Ectodermal cell (in vitro differentiated cells): ENCODE measurements around the gene SUMF1.

ENCODE experiments used
- H3K27ac ChIP-seq: 2 replicates; pipeline ENCODE4 v1.7.0; 2013; ENCODE audit warnings: mild to moderate bottlenecking, low read depth, low read length; ENCODE audit not compliant: insufficient read depth, poor library complexity, severe bottlenecking
- H3K27me3 ChIP-seq: 2 replicates; pipeline ENCODE4 v1.7.0; 2013; ENCODE audit warnings: mild to moderate bottlenecking, low read length; ENCODE audit not compliant: insufficient read depth, control insufficient read depth, poor library complexity, severe bottlenecking
- H3K36me3 ChIP-seq: one replicate; pipeline ENCODE4 v1.7.0; 2013; ENCODE audit warnings: low read length; ENCODE audit not compliant: control insufficient read depth, insufficient read depth
- H3K4me1 ChIP-seq: one replicate; pipeline ENCODE4 v1.7.0; 2013; ENCODE audit warnings: low read length; ENCODE audit not compliant: control insufficient read depth, insufficient read depth
- H3K4me3 ChIP-seq: 2 replicates; pipeline ENCODE4 v1.7.0; 2013; ENCODE audit warnings: low read depth, low read length, control low read depth; ENCODE audit not compliant: insufficient read depth
- H3K9me3 ChIP-seq: 2 replicates; pipeline ENCODE4 v1.7.0; 2013; ENCODE audit warnings: mild to moderate bottlenecking, low read length, moderate library complexity; ENCODE audit not compliant: control insufficient read depth
- WGBS, 2 experiments: methylation state at CpG; one replicate each; pipeline ENCODE4 v1.1.7; 2013; ENCODE audit warnings: missing lambda C conversion rate in 2 of 2; 5-methylcytosine and 5-hydroxymethylcytosine counted together

Gene SUMF1

DNA sequence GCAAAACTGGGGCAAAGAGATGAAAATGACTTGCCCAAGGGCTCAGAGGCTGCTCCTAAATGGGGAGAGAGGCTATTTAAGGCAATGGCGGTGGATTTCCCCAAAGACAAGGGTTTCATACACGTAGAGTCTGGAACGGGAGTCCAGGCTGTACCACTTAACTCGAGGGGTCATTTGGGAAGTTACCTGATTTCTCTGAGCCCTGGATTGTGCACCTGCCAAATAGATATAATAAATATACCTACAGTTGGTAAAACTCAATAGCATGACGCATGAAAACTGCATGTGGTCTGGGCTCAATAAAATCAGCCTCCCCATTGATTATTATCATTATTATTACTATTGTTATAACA lies 24.8 kb upstream of the SUMF1 start:
- Histone ChIP-seq H3K27me3 (peaks cover 45% of the 10 kb centered on the region), H3K9me3 (no peaks in the 10 kb centered on the region)
- WGBS, 2 experiments, result 48 to 49% methylated on average over 4 to 5 of the region's 5 CpGs

GRCh38 chr3:4478261-4478660 lies 11.2 kb upstream of the SUMF1 start:
- Histone ChIP-seq H3K9me3 (no peaks in the 10 kb centered on the region), H3K4me1 (no peaks in the 10 kb centered on the region), H3K27me3 (no peaks in the 10 kb centered on the region), H3K36me3 (no peaks in the 10 kb centered on the region), H3K4me3 (no peak overlapping the region), H3K27ac (no peak overlapping the region)
- 89 to 92% methylated on average over 3 of the region's 3 CpGs for WGBS, 2 experiments

More for the DNA sequence above, 24.8 kb upstream of the SUMF1 start:
- H3K4me3 ChIP-seq, result peak overlapping the region; percentile 74
- peaks cover 4% of the 10 kb centered on the region for H3K4me1 ChIP-seq
- no peaks in the 10 kb centered on the region for H3K36me3 ChIP-seq
- H3K27ac ChIP-seq, result no peak overlapping the region

DNA sequence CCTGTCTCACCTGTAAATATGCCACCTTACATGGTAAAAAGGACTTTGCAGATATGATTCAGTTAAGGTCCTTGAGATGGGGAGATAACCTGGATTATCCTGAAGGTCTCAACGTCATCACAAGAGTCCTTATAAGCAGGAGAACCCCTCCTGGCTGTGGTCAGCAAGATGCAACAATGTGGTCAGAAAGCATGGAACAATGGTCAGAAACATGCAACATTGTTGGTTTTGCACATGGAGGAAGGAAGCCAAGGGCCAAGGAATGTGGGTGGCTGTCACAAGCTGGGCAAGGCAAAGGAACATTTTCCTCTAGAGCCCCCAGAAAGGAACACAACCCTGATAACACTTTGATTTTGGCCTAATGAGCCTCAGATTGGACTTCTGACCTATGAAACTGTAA lies 9.4 kb upstream of the SUMF1 start:
- Histone ChIP-seq H3K4me1 (no peaks in the 10 kb centered on the region), H3K4me3 (no peak overlapping the region), H3K27ac (no peak overlapping the region), H3K27me3 (no peaks in the 10 kb centered on the region), H3K9me3 (no peaks in the 10 kb centered on the region), H3K36me3 (no peaks in the 10 kb centered on the region)
- 87 to 90% methylated on average over 1 of the region's 1 CpG for WGBS, 2 experiments

- Histone ChIP-seq H3K27me3 (no peaks in the 10 kb centered on the region), H3K36me3 (no peaks in the 10 kb centered on the region), H3K4me3 (no peak overlapping the region), H3K4me1 (no peaks in the 10 kb centered on the region), H3K27ac (no peak overlapping the region), H3K9me3 (no peaks in the 10 kb centered on the region)
These were observed 8.7 kb upstream of the SUMF1 start for GRCh38 chr3:4475804-4476203.

GRCh38 chr3:4474683-4475490 lies 7.8 kb upstream of the SUMF1 start:
- H3K9me3 ChIP-seq, result no peaks in the 10 kb centered on the region
- H3K27ac ChIP-seq, result no peak overlapping the region
- WGBS, 2 experiments, result 66 to 75% methylated on average over 7 of the region's 7 CpGs

DNA sequence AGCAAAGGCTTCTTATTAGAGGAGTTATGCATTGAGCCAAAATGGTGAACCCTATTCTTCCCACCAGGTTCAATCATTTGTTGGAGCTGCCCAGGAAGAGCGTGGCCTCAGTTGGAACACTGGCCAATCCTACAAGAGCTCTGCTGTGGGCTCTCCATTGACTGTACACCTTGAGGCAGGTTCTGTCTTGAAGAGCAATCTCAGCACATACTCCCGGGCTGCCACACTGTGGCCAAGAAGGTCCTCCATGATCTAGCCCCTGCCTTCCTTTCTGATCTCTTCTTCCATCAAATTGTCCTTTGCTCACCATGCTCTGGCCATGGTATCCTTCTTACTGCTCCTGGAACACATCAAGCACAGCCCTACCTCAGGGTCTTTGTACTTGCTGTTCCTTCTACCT lies 5.7 kb upstream of the SUMF1 start:
- WGBS, 2 experiments, result 89 to 92% methylated on average over 2 of the region's 2 CpGs
- H3K36me3 ChIP-seq, result no peaks in the 10 kb centered on the region
- H3K27ac ChIP-seq, result no peak overlapping the region
- H3K4me3 ChIP-seq, result no peak overlapping the region
- no peaks in the 10 kb centered on the region for H3K9me3 ChIP-seq
- no peaks in the 10 kb centered on the region for H3K4me1 ChIP-seq
- H3K27me3 ChIP-seq, result no peaks in the 10 kb centered on the region

More at GRCh38 chr3:4474683-4475490, 7.8 kb upstream of the SUMF1 start:
- no peak overlapping the region for H3K4me3 ChIP-seq
- H3K36me3 ChIP-seq, result no peaks in the 10 kb centered on the region
- H3K27me3 ChIP-seq, result no peaks in the 10 kb centered on the region
- no peaks in the 10 kb centered on the region for H3K4me1 ChIP-seq

- Histone ChIP-seq H3K4me1 (no peaks in the 10 kb centered on the region), H3K4me3 (no peak overlapping the region), H3K9me3 (no peaks in the 10 kb centered on the region), H3K27me3 (no peaks in the 10 kb centered on the region), H3K27ac (no peak overlapping the region), H3K36me3 (no peaks in the 10 kb centered on the region)
- 92% methylated on average over 2 of the region's 2 CpGs; no CpG with 5 or more reads in 1 of the 2 experiments for WGBS, 2 experiments
These were observed 5.2 kb upstream of the SUMF1 start for GRCh38 chr3:4472312-4472711.

GRCh38 chr3:4471907-4472306 lies 4.8 kb upstream of the SUMF1 start:
- Histone ChIP-seq H3K27ac (no peak overlapping the region), H3K9me3 (no peaks in the 10 kb centered on the region), H3K36me3 (no peaks in the 10 kb centered on the region), H3K4me3 (no peak overlapping the region), H3K4me1 (no peaks in the 10 kb centered on the region), H3K27me3 (no peaks in the 10 kb centered on the region)
- 81 to 85% methylated on average over 1 of the region's 1 CpG for WGBS, 2 experiments

- Histone ChIP-seq H3K27me3 (no peaks in the 10 kb centered on the region), H3K9me3 (no peaks in the 10 kb centered on the region), H3K4me1 (no peaks in the 10 kb centered on the region), H3K27ac (no peak overlapping the region), H3K36me3 (no peaks in the 10 kb centered on the region), H3K4me3 (peak overlapping the region; percentile 83)
- WGBS, 2 experiments, result 84 to 87% methylated on average over 13 of the region's 13 CpGs
These were observed 426 bp upstream of the SUMF1 start for GRCh38 chr3:4467522-4467867.

DNA sequence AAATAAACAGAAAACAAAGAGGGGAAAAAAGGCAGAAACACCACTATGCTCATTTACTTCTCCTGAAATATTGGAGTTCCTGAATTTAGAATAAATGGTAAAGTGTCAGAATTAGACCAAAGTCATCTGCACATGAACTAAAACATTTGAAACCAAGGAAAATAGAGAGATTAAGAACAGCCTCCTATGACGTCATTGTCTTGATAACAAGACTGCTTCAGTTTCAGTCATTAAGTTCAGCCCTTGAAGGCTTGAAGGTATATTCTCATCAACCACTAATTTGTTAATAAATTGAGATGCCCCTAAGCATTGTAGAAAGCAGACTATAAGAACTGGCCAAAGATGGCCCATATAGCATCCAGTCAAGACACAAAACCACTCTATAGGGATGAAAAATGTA lies 2.5 kb downstream of the SUMF1 start:
- no peaks in the 10 kb centered on the region for H3K9me3 ChIP-seq
- 92 to 93% methylated on average over 1 of the region's 1 CpG for WGBS, 2 experiments
- H3K27me3 ChIP-seq, result no peaks in the 10 kb centered on the region
- no peak overlapping the region for H3K27ac ChIP-seq
- no peaks in the 10 kb centered on the region for H3K4me1 ChIP-seq
- no peak overlapping the region for H3K4me3 ChIP-seq
- no peaks in the 10 kb centered on the region for H3K36me3 ChIP-seq
